ENCODE data around the gene CDH4. TPM values are rescaled to one million over a fixed set of nuclear protein-coding genes. Genes with fewer than 3 reads are reported as not detected.

Gene CDH4
- polyA plus RNA-seq, 1 experiment = 1.5 TPM

DNA sequence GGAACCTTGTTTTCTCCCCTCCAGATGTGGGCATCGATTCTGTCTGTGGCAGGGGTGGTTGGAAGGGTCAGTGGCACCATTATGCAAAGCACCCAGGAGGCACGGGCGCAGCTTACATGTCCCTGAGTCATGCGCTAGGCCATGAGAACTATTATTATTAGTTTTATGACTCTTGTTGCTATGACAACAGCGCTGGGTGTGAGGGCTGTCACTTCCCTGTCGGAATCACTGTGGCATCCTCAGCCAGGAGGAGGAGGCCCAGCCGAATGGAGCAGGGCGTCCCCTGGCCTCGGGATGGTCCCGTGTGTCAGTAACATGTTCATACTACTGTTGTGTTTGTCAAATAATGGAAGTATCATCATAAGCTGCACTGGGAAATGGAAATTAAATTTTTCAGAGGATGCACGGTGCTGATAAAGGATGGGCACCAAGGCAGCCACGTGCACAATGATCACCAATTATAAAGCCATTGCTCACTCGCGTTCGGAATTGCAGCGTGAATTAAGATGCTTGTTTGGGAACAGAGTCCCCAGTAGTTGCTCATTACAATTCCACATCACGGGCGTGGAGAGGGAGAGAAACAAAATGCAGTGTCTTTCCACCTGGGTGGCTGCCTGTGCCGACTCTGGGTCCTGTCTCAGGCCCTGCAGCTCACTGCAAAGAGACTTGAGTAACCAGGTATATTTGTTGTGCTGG is 247.9 kb downstream of the CDH4 start:
- TF ChIP-seq, protein P1, sequence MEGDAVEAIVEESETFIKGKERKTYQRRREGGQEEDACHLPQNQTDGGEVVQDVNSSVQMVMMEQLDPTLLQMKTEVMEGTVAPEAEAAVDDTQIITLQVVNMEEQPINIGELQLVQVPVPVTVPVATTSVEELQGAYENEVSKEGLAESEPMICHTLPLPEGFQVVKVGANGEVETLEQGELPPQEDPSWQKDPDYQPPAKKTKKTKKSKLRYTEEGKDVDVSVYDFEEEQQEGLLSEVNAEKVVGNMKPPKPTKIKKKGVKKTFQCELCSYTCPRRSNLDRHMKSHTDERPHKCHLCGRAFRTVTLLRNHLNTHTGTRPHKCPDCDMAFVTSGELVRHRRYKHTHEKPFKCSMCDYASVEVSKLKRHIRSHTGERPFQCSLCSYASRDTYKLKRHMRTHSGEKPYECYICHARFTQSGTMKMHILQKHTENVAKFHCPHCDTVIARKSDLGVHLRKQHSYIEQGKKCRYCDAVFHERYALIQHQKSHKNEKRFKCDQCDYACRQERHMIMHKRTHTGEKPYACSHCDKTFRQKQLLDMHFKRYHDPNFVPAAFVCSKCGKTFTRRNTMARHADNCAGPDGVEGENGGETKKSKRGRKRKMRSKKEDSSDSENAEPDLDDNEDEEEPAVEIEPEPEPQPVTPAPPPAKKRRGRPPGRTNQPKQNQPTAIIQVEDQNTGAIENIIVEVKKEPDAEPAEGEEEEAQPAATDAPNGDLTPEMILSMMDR (IDR thresholded peaks at IDR 0.05; ENCODE audit: insufficient read depth, low read depth, low read length) = no peak
- ChIA-PET POLR2A (no interaction called here), CTCF (interaction anchor here (0.5 to 0.9 kb wide), 2 partner anchors 11 to 87 kb away, joined by 3 read pairs; no protein-coding TSS in a partner anchor)
- Histone ChIP-seq H3K27me3 (ENCODE audit: control insufficient read depth, insufficient read depth, low read length) (no peaks in the 10 kb centered on the region), H3K4me3 (ENCODE audit: low read depth, low read length) (no peak overlapping the region), H3K36me3 (ENCODE audit: control insufficient read depth, insufficient read depth, low read length) (no peaks in the 10 kb centered on the region)
- DNase-seq (ENCODE audit: low read depth) = no peak

DNA sequence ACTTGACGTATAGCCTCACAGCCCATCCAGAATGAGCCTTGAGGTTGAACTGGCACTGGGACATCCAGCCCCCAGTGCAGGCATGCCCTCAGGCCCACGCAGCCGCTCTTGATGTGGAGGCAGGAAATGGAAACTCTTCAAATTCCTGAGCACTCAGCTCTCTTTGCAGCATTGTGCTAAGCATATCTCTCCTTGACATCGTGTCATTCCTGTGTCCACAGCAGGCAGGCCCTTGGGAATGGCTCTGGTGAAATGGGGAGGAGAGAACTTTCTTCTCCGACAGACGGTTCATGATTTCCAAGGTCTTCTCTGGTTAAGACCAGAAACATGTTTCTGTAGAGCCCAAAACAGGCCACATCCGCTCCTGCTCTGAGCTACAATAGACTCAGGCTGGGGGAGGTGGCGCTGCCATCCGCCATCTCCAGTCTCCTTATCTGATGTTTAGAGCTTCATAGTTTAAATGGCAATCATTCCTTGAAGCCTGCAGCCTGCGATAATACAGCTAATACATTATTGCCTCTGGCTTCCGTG is 248.8 kb downstream of the CDH4 start:
- TF ChIP-seq, protein P1 (IDR thresholded peaks at IDR 0.05; ENCODE audit: insufficient read depth, low read depth, low read length) = no peak
- no peak overlapping the region for H3K4me3 ChIP-seq (ENCODE audit: low read depth, low read length)
- H3K36me3 ChIP-seq (ENCODE audit: control insufficient read depth, insufficient read depth, low read length) = no peaks in the 10 kb centered on the region
- H3K27me3 ChIP-seq (ENCODE audit: control insufficient read depth, insufficient read depth, low read length) = no peaks in the 10 kb centered on the region
- DNase-seq (ENCODE audit: low read depth) = no peak
- POLR2A ChIA-PET = no interaction called here
- CTCF ChIA-PET = interaction anchor here (0.5 to 0.9 kb wide), 2 partner anchors 11 to 88 kb away, joined by 3 read pairs; no protein-coding TSS in a partner anchor

DNA sequence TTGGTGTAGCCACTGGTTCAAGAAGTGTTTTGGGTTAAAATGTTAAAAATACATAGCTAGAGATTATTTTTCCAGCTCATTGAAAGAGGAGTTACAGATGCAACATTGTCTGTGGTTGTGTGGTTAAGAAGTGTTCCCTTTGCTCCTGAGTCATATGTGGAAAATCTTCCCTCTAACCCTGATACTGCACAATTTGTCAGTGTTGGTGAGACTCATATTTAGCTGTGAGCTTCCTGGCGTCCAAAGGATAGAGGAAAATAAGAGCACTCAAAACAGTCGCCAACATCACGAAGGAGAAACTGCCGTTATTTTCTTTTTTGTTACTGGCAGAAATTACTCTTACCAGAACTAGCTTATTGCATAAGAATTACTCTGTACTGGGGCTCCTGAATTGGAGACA is 250.4 kb downstream of the CDH4 start:
- CTCF ChIA-PET = no interaction called here
- no peak for DNase-seq (ENCODE audit: low read depth)
- H3K27me3 ChIP-seq (ENCODE audit: control insufficient read depth, insufficient read depth, low read length) = no peaks in the 10 kb centered on the region
- H3K36me3 ChIP-seq (ENCODE audit: control insufficient read depth, insufficient read depth, low read length) = no peaks in the 10 kb centered on the region
- TF ChIP-seq, protein P1 (IDR thresholded peaks at IDR 0.05; ENCODE audit: insufficient read depth, low read depth, low read length) = no peak
- POLR2A ChIA-PET = no interaction called here
- no peak overlapping the region for H3K4me3 ChIP-seq (ENCODE audit: low read depth, low read length)

DNA sequence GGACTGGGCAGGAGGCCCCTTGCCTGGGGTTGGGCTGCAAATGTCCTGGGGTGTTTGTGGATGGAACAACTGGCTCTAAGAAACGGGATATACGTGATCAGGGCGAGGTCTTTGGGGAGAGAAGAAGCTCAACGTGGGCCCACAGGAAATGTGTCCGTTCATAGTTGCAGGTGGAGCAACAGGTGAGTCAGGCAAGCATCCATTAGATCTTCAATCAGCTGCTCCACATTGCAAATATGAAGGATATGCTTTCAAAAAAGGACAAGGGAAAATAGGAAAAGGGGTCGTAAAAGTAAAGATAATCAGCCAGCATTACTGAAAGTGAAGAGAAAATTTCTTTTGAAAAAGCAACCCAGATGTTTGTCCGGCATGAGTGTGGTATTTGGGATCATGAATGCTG is 251.0 kb downstream of the CDH4 start:
- Histone ChIP-seq H3K36me3 (ENCODE audit: control insufficient read depth, insufficient read depth, low read length) (no peaks in the 10 kb centered on the region), H3K4me3 (ENCODE audit: low read depth, low read length) (no peak overlapping the region), H3K27me3 (ENCODE audit: control insufficient read depth, insufficient read depth, low read length) (no peaks in the 10 kb centered on the region)
- TF ChIP-seq, protein P1 (IDR thresholded peaks at IDR 0.05; ENCODE audit: insufficient read depth, low read depth, low read length) = no peak
- ChIA-PET CTCF (no interaction called here), POLR2A (no interaction called here)
- DNase-seq (ENCODE audit: low read depth) = no peak

DNA sequence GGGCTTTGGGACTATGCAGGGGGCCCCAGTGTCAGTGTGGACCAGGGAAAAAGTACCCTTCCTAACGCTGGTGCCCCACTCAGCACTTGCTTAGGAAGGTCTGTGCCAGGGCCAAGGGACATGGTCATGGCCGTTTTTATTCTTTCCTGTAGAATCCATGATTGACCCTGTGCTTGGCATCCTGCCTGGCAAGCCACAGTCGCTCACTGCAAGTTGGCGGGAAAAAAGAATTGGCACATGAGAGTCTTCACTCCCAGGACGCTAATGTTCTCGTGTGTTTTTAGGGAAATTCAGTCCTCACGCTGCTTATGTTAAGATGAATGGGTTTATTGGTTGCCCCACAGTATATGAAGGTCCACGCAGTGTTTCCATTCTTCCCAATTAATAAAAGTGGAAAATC is 253.4 kb downstream of the CDH4 start:
- H3K36me3 ChIP-seq (ENCODE audit: control insufficient read depth, insufficient read depth, low read length) = no peaks in the 10 kb centered on the region
- no peak for DNase-seq (ENCODE audit: low read depth)
- ChIA-PET POLR2A (no interaction called here), CTCF (no interaction called here)
- no peak overlapping the region for H3K4me3 ChIP-seq (ENCODE audit: low read depth, low read length)
- TF ChIP-seq, protein P1 (IDR thresholded peaks at IDR 0.05; ENCODE audit: insufficient read depth, low read depth, low read length) = no peak
- no peaks in the 10 kb centered on the region for H3K27me3 ChIP-seq (ENCODE audit: control insufficient read depth, insufficient read depth, low read length)

Measured in BJ (cell line).